Measurements from ENCODE around the gene RAB11A.

GRCh38 chr15:65900488-65900887 lies 31.2 kb downstream of the RAB11A start:
- TF ChIP-seq CTCF (IDR thresholded peaks at IDR 0.05) = no peak
- TF ChIP-seq REST (IDR thresholded peaks at IDR 0.05; ENCODE audit: insufficient read depth in 1 of 2, low read depth in 2 of 2, low read length in 1 of 2) = no peak
- TF ChIP-seq POLR2AphosphoS5 (IDR thresholded peaks at IDR 0.05; ENCODE audit: low read depth, low read length) = no peak
- no peak for TF ChIP-seq SIN3A (IDR thresholded peaks at IDR 0.05; ENCODE audit: borderline replicate concordance, insufficient read depth, low read depth, low read length)

Data from Panc1 (cell line).